ENCODE results near the gene RAPGEF5.

Gene RAPGEF5

DNA sequence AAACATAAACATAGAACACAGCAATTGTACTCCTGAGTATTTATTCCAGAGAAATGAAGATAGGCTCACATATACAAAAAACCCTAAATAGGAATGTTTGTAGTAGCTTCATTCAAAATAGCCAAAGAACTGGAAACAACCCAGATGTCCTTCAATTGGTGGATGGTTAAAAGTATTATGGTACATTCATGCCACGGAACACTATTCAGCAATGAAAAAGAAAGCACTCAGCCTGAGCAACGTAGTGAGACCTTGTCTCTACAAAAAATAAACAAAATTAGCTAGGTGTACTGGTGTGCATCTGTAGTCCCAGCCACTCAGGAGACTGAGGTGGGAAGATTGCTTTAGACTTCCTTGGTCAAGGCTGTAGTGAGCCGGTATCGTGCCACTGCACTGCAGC, 94.4 kb downstream of the RAPGEF5 start:
- no peak for DNase-seq (ENCODE audit: low spot score)

DNA sequence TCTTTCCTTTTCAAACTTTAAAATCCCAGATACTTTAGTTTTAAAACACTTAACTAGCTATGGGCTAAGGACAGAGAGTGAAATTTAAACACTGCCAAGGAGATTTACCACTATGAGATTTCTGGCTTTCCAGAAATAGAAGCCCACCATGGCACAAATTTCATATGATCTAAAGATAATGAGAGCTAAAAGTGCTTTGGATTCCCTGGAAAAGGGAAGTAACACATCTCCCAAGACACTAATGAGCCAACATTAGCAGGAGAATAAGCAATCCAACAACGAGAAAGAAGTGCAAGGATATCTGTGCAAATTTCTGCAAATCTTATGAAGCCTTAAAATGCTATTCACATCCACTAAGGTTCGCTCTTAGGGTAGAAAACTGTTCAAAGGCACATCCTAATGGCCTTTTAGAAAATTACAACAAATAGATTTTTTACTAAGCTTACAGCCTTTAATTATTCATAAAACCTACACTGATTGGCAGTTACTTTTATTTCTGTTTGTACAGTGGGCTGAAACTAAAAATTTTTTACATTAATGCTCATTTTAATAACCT, 100.3 kb downstream of the RAPGEF5 start:
- DNase-seq (ENCODE audit: low spot score): no peak

DNA sequence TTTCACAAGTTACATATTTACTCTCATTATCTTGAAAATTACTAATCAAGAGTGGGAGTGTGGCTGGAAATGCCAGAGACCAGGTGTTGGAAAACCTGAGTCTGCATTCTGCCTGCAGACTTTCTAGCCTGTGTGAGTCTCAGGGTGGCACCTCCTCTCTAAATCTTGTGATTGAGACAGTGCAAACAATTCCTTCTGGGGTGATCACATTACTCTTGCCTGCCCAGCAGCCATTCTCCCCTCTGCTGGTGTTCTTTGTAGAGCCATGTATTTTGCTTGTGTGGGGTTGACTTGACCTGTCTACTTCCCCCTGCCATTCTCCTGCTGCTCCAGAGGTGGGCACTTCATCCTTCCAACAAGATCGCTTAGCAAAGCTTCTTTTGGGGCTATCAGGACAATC, 101.1 kb downstream of the RAPGEF5 start:
- DNase-seq (ENCODE audit: low spot score): no peak

DNA sequence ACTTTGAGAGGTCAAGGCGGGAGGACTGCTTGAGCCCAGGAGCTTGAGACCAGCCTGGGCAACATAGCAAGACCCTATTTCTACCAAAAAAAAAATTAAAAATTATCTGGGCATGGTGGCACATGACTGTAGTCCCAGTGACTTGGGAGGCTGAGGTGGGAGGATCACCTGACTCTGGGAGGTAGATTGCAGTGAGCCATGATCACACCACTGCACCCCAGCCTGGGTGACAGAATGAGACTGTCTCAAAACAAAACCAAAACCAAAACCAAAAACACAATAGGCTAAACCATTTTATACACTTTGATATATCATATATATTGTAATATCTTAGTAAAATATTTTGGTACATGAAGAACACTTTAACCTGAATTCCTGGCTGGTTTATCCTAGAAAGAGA, 101.6 kb downstream of the RAPGEF5 start:
- DNase-seq (ENCODE audit: low spot score): no peak

DNA sequence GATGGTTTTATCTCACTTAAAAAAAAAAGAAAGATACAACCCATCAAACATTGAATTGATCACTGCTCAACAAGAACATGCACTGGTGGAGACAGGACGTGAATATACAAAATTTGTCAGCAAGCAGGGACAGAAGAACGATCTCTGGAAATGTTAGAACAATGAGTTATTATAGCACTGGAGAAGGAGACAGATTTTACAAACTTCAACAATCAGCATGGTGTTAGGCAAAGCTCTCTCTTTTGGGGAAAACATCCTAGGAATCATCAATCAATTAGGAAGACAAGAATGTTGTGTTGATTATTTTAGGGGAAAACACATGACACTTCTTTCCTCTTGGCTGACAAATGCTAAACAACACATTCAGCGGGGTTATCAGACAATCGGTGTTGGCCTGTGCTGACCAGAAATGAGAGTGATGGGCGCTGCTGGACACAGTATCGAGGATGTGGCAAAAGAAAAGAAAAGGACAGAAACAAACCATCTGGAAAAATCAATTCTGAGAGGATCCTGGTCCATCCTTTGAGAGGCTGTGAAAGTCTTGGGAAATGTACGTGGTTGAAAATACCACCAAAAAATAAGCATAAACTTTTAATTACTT, 103.9 kb downstream of the RAPGEF5 start:
- peak; percentile 76 for DNase-seq (ENCODE audit: low spot score)

DNA sequence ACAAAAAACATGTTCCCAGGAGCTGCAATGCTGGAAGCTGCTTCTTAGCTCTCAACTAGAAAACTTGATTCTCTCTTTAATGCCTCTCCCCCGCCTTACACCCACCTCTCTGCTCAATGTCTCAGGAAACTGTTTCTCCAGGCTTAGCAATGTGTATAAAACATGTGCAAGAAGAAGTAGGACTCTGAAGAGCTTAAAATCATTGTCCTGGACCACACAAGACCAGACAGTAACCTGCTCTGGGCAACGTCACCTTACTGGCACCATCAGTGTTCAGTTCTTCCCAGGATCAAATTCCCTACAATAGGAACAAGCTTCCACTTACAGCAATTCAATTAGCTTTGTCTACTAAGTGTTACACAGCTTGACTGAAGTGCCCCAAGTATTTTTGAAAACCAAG, 104.9 kb downstream of the RAPGEF5 start:
- DNase-seq (ENCODE audit: low spot score): peak; percentile 82

DNA sequence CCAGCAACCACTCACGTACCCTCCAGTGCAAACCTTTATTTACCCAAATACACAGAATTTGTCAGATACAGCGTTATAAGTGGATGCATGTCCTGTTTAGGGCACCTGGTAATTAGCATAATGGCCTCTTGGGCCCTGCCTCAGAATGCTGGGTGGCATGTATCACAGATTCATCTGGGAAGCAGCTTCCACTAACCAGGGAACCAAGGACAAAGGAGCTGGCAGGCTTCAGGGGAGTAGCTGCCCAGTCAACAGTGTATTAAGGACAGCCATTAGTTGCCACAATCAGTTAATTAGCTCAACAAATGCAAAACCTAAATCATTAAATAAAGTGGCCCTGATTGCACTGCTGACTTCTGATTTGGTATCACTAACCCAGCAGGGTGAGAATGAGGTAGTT, 105.7 kb downstream of the RAPGEF5 start:
- DNase-seq (ENCODE audit: low spot score): no peak

DNA sequence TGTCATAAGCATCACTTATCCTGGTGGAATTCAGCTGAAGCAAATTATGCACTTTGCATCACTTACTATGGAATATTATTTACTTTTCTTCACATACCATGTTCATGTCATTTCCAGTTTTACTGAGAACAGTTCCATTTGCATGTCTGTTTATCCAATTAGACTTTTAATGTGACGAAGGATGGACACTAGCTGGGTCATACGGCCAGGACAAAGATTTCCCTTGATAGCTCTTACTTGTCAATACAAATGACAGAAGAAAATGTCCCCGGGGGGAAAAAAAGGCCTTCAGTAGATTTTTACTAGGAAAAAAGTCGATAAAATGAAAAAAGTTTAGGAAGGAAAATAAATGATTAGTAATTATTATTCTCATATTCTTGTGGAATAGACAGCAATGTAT, 106.6 kb downstream of the RAPGEF5 start:
- no peak for DNase-seq (ENCODE audit: low spot score)

DNA sequence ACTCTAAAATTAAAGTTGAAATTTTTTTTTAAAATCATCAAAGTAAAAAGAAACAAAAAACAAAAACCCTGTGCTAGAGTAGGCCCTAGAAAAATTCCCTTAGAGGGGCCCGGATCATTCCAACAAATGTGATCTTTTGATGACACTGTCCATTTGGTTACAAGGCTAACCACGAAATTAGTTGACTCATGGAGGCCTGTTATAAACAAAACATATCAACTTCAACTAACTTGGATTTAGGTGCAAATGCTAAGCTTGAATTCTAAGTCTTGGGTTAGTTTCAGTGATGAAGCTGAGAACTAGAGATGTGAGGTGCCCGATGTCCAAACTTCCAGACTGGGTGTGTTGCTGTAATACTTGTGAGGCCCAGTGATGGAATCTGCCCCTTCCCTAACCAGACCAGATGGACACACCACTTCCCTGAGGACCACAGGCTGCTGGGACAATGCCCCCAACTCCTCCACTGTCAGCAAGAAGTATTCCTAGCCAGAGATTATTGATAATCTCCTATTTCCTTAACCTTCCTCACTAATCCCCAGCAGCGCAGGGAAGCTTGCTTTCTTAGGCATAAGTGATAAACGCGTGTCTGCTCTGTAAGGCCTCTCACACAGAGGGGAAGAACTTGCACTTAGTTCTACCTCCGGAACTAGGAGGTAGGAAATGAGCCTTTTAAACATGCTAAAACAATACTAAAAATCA, 108.7 kb downstream of the RAPGEF5 start:
- DNase-seq (ENCODE audit: low spot score): no peak

DNA sequence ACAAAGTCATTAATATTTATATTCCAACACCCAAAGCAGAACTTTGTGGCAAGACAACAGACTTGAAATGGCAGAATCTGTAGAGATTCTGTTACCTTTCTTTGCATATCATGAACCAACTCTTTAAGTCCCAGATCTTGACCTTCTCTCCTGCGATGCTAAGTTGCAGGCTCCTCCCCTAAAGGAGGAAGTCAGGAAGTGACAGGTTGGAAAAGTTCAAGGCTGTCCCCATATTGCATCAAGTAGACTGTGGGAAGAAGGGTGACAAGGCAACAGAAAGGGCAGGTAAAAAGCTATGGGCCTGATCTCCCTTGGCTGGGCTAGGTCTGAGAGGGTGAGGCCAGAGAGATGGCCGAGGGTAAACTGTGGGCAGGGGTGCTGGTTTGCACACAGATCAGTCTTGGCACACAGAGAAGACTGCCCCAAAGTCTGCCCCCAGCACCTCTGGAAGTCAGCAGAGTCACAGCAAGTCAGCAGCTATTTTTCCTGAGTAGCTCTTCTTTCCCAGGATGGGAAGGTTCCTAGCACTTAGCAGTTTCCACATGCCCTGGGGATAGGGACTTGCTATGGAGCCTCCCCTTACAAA, 115.1 kb downstream of the RAPGEF5 start:
- DNase-seq (ENCODE audit: low spot score): no peak

DNA sequence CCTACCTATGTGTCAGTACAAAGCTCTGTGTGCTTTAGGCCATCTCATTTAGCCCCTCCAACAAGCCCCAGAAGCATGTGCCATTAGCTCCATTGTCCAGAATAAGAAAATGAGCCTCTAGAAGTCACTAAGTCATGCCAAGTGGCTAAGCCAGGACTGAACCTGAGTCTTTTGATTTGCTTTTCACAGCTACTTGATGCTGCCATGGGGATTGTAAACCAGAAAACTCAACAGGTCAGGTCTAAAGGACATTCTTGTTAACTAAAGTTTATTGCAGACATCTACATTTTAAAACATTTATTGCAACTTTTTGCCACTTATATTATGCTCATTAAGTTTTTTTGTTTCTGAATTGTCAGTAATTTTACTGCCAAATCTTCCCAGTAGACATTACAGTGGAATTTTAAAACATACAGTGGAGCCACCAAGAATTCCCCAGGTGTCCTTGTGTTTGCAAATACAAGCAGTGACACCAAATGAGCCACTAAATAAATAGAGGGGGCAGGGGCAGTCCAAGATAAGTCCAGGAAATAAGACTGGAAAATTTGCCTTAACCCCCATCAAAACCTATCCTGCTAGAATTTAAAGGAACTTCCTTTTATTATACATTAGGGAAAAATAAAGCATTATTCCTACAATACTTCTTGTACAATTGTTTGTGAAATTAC, 115.9 kb downstream of the RAPGEF5 start:
- DNase-seq (ENCODE audit: low spot score): no peak

DNA sequence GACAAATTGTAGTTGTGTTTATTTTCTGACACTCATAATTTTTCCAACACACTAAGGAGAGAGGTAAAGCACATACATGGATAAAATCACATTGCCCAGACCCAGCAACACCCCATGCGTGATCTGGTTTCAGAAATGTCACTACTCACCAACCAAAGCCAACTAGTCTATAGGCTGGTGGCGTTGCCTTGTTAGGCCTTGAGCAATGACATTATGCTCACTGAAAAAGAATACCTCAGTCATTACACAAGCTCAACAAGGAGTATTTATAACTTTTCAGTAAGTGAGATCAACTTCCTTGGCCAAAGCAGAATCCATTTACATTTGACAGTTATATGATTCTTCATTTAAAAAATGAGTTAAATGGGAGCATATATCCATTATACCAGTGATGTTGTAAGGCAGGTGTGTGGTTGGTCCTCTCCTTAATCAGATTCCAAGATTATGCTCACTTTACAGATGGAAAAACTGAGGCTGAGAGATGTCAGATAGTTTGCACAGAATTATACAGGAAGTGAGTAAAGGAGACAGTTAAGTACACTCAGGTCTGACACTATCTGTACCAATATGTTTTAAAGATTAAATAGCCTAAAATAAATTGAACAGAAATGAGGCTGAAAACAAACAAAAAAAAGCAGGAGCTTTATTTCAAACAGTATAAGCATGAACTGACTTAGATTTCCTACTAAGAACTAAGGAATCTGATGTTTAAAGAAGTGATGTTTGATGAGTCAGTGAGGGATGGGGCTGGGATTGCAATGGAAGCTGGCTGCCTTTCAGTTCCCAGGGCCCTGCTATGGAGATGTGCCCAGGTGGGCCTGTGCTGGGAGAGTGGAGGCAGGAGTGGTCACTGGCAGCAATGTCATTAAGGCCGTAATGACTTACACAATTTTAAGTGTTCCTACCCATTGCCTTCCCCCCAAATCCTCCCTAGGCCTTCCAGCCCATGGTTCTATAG, 118.3 kb downstream of the RAPGEF5 start:
- DNase-seq (ENCODE audit: low spot score): no peak

DNA sequence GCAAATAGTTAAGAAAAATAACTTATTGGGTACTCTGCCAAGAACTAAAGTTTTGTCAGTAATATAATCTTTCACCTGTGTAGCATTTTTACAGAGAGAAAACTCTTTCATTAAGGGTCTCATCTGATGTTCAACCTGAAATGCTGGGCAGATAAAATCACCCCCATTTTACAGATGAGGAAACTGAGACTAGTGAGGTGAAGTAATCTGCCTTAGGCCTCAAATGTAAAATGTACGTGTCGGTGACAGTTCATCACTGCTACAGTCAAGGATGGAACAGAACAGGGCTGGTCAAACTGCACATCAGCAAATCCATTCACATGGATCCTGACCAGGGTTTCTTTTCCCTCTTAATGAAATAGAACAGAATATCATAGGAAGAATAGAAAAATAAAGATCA, 121.8 kb downstream of the RAPGEF5 start:
- no peak for DNase-seq (ENCODE audit: low spot score)

DNA sequence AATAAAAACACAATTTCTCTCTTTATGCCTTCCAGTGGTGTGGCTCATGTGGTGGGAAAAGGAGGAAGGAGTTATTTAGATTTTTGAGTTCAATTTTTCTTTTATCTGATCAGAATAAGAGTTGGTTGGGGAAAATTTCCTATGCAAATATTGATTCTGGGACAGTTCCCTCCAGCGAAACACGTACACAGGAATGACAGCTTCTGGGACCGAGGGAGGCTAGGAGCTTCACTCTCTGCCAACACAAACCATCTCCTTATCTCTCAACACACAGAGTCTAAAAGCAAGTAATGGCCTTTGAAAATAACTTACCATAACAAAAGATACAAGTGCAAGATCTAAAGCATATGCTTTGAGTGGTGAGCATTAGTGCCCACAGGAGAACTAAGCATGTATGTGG, 122.7 kb downstream of the RAPGEF5 start:
- DNase-seq (ENCODE audit: low spot score): no peak

DNA sequence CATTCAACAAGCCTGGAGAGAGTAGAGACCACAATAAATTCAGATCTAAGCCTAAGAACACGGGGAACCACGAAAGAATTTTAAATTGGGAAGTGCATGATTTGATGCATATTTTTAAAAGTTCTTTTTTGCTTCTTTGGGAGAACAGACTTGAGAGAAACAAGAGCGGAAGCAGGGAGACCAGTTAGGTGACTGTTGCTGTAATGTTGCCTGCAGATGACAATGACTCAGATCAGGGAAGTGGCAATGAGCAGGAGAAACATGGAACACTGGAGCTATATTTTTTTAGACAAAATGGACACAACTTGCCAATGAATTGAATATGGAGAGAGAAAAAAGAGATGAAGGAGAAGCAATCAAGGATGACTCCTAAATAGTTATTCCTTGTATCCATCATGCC, 125.1 kb downstream of the RAPGEF5 start:
- no peak for DNase-seq (ENCODE audit: low spot score)

DNA sequence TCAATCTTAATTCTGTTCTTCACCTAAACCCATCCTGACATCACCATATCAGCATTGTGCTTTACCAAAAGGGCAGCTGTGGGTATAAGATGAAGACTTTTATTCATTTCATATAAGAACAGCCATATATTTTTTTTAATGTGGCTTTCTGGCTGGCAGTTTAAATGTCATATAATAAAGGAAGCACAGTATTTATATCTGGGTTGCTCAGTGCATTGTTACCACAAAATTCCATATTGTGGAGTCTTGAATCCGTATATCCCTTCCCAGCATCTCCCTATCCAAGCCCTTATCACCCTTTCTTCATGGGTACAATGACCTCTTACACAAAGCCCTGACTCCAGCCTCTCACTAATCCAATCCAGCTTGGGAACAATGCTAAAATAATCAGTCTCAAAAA, 125.8 kb downstream of the RAPGEF5 start:
- no peak for DNase-seq (ENCODE audit: low spot score)

DNA sequence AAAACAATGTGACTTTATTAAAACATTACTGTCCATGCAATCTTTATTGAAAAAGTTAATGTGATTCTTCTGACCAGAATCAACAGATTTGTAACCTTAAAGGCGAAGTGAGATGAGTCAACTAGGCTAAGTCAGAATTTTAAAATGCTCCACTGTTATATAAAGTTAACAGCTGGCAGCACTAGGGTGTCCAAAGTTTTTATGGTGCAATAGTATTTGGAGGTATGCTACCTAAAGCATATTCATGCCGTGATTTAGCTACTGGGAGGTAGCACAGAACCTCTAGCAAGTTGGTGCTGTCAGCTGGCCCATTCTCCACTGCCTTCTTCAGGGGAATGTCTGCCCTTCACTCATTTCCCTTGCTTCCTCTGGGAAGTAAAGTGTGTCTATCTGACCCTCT, 126.7 kb downstream of the RAPGEF5 start:
- no peak for DNase-seq (ENCODE audit: low spot score)

DNA sequence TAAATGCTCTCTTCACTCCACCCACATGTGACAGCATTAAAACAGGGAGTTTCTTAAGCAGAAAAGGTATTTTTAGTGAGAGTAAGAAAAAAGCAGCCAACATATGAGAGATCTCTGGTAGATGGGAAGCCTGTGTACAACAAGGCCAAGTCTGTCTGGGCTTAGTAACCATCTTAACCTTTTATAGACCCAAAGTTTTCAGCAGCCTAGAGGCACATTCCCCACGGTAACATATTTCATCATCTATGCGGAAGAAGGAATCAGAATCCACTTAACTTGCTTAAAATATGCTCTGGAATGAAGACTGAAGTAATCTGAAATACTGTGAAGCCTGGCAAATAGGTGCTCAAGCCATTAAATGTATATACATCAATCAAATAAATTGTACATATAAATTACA, 127.8 kb downstream of the RAPGEF5 start:
- no peak for DNase-seq (ENCODE audit: low spot score)

DNA sequence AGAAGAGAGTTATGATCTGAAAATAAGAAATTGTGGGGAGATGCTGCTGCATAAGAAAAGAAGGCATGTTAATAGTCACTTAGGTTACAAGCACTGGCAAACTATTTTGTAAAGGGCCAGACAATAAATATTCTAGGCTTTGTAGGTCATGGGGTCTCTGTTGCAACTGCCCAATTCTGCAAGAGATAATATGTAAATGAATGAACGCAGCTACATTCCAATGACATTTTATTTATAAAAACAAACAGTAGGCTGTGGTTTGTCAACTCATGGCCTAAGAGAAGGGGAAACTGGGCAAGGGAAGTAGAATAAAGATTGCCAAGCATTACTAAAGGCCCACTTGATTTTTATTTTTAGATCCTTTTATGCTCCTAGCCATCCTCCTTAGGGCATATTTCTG, 133.1 kb downstream of the RAPGEF5 start:
- DNase-seq (ENCODE audit: low spot score): no peak

DNA sequence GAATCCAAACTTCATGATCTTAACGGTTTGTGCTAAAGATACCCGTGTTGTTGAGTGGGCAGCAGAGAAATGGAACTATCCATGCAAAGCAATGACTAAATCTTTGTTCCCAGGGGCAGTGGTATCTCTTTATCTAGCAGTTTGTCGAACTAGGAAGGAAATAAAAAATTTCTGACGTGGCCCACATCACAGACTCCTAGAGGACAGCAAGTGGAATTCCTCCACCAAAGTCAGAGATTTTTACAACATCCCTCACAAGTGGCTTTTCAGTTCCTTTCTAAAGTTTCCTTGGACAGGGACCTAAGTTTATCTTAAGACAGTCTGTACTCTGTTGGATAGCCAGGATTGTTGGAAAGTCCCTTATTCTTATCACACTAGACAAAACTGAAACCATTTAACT, 136.0 kb downstream of the RAPGEF5 start:
- DNase-seq (ENCODE audit: low spot score): no peak

DNA sequence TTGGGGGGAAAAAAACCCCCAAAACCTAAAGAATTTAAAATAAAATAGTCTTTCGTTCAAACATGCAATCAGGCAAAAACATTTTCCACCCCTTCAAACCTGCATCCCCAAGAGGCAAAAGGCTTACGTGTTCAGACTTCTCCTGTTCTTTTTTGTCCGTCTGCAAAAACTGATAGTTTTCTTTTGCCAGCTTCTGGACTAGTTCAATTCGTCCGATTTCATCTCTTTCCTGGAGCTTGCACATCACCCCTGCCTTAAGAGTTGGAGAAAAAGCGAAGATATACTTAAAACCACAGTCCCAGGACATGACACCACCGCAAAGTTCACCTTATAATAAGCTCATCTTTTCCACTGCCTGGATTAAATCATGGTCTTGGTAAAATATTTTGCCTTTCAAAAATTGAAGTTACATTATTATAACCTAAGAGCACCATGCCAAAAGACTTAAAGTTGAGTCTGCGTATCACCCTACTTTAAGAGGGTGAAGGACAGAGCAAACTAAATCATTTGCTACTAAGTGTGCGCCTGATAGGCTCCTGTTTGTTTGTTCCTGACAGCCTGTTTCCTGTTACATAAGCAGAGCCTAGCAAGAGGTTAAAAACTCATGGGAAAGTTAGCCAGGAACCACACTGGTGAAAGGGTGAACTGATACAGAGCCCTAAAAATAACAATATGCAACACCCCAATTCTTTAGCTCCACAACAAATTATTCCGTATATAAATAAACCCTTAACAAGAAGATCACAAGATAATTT, 137.0 kb downstream of the RAPGEF5 start:
- no peak for DNase-seq (ENCODE audit: low spot score)
